ENCODE results near the gene PRR36. TPM values are rescaled to one million over a fixed set of nuclear protein-coding genes. Genes with fewer than 3 reads are reported as not detected.
"Not testable (repeated sequence)": the region's sequence is repeated elsewhere in the genome, so short reads cannot be mapped to it uniquely, and the experiment has no call there.

Gene PRR36
- total and polyA plus RNA-seq, 4 experiments from 2014 or later, result 0.06 to 0.36 (median 0.29) TPM; not detected in 1

DNA sequence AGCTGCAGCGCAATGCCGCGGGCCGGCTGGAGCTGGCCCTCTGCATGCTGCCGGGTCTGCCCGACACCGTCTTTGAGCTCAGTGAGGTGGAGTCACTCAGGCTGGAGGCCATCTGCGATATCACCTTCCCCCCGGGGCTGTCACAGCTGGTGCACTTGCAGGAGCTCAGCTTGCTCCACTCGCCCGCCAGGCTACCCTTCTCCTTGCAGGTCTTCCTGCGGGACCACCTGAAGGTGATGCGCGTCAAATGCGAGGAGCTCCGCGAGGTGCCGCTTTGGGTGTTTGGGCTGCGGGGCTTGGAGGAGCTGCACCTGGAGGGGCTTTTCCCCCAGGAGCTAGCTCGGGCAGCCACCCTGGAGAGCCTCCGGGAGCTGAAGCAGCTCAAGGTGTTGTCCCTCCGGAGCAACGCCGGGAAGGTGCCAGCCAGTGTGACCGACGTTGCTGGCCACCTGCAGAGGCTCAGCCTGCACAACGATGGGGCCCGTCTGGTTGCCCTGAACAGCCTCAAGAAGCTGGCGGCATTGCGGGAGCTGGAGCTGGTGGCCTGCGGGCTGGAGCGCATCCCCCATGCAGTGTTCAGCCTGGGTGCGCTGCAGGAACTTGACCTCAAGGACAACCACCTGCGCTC lies 25.7 kb upstream of the PRR36 start:
- no peak overlapping the region for H3K27ac ChIP-seq (ENCODE audit: low read depth, low read length)
- no peaks in the 10 kb centered on the region for H3K9me3 ChIP-seq (ENCODE audit: control insufficient read depth in 1 of 2, low read length in 2 of 2)
- H3K27me3 ChIP-seq (ENCODE audit: insufficient read depth, low read length), result no peaks in the 10 kb centered on the region
- H3K4me1 ChIP-seq (ENCODE audit: insufficient read depth, low read length), result peaks cover 15% of the 10 kb centered on the region
- intact Hi-C loops (cut with micrococcal nuclease), result no loop called here
- ChIA-PET CTCF (ENCODE audit: partially characterized antibody) (interaction anchor here (1.7 to 2.6 kb wide), 2 partner anchors 30 to 44 kb away, joined by 4 to 10 read pairs; partner anchors contain the start of gene TIMM44), POLR2A (ENCODE audit: partially characterized antibody) (interaction anchor here (0.5 to 1.8 kb wide), 3 partner anchors 13 to 44 kb away, joined by 3 to 5 read pairs (median 4); partner anchors contain the start of gene TIMM44)
- Mint-ChIP-seq H3K27me3 (peaks cover 5 to 6% of the 10 kb centered on the region in 2 donors), H3K4me1 (peaks cover 9 to 21% (median 15%) of the 10 kb centered on the region in 4 donors), H3K36me3 (peaks cover 0 to 11% of the 10 kb centered on the region in 2 donors), H3K4me3 (no peak overlapping the region), H3K9me3 (peaks cover 0 to 5% (median 1%) of the 10 kb centered on the region in 8 donors), H3K27ac (no peak overlapping the region)
- no peaks in the 10 kb centered on the region for H3K36me3 ChIP-seq (ENCODE audit: insufficient read depth, low read length)
- H3K4me3 ChIP-seq (ENCODE audit: low read length in 2 of 2), result no peak overlapping the region
- DNase-seq, result no peak

DNA sequence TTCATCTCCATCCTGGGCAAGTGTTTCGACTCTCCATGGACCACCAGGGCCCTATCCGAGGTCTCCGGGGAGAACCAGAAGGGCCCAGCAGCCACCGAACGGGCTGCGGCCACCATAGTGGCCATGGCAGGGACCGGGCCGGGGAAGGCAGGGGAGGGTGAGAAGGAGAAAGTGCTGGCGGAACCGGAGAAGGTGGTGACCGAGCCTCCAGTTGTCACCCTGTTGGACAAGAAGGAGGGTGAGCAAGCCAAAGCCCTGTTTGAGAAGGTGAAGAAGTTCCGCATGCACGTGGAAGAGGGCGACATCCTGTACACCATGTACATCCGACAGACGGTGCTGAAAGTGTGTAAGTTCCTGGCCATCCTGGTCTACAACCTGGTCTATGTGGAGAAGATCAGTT lies 24.8 kb upstream of the PRR36 start:
- H3K36me3 ChIP-seq (ENCODE audit: insufficient read depth, low read length), result no peaks in the 10 kb centered on the region
- Mint-ChIP-seq H3K27me3 (peaks cover 8% of the 10 kb centered on the region in 2 donors), H3K4me3 (no peak overlapping the region), H3K27ac (no peak overlapping the region), H3K4me1 (peaks cover 5 to 14% (median 9%) of the 10 kb centered on the region in 4 donors), H3K9me3 (peaks cover 0 to 5% (median 1%) of the 10 kb centered on the region in 8 donors), H3K36me3 (peaks cover 0 to 4% of the 10 kb centered on the region in 2 donors)
- peaks cover 9% of the 10 kb centered on the region for H3K4me1 ChIP-seq (ENCODE audit: insufficient read depth, low read length)
- no peaks in the 10 kb centered on the region for H3K27me3 ChIP-seq (ENCODE audit: insufficient read depth, low read length)
- no peak overlapping the region for H3K27ac ChIP-seq (ENCODE audit: low read depth, low read length)
- ChIA-PET POLR2A (ENCODE audit: partially characterized antibody) (interaction anchor here (1.3 to 1.8 kb wide), 2 partner anchors 30 to 45 kb away, joined by 4 to 5 read pairs; partner anchors contain the start of gene TIMM44), CTCF (ENCODE audit: partially characterized antibody) (interaction anchor here (1.7 kb wide), 1 partner anchor 29 kb away, joined by 4 read pairs; no protein-coding TSS in a partner anchor)
- DNase-seq, result no peak
- intact Hi-C loops (cut with micrococcal nuclease), result no loop called here
- H3K9me3 ChIP-seq (ENCODE audit: control insufficient read depth in 1 of 2, low read length in 2 of 2), result no peaks in the 10 kb centered on the region
- no peak overlapping the region for H3K4me3 ChIP-seq (ENCODE audit: low read length in 2 of 2)

DNA sequence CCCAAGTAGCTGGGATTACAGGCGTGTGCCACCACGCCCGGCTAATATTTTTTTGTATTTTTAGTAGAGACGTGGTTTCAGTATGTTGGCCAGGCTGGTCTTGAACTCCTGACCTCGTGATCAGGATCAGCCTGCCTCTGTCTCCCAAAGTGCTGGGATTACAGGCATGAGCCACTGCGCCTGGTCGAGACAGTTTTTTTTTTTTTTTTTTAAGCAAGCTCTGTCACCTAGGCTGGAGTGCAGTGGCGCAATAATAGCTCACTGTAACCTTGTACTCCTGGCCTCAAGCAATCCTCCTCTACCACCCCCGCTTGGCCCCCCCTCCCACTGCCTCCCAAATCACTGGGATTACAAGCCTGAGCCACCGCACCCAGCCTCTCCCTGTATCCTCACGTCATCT lies 23.1 kb upstream of the PRR36 start:
- Histone ChIP-seq H3K36me3 (ENCODE audit: insufficient read depth, low read length) (no peaks in the 10 kb centered on the region), H3K27ac (ENCODE audit: low read depth, low read length) (no peak overlapping the region), H3K9me3 (ENCODE audit: control insufficient read depth in 1 of 2, low read length in 2 of 2) (no peaks in the 10 kb centered on the region), H3K4me3 (ENCODE audit: low read length in 2 of 2) (no peak overlapping the region), H3K27me3 (ENCODE audit: insufficient read depth, low read length) (no peaks in the 10 kb centered on the region), H3K4me1 (ENCODE audit: insufficient read depth, low read length) (no peaks in the 10 kb centered on the region)
- Mint-ChIP-seq H3K4me1 (no peaks in the 10 kb centered on the region), H3K4me3 (no peak overlapping the region), H3K9me3 (no peaks in the 10 kb centered on the region), H3K27me3 (peaks cover 5 to 6% of the 10 kb centered on the region in 2 donors), H3K27ac (no peak overlapping the region), H3K36me3 (no peaks in the 10 kb centered on the region)
- no peak for DNase-seq
- POLR2A ChIA-PET (ENCODE audit: partially characterized antibody), result no interaction called here
- intact Hi-C loops (cut with micrococcal nuclease), result no loop called here
- CTCF ChIA-PET (ENCODE audit: partially characterized antibody), result interaction anchor here (1.8 kb wide), 1 partner anchor 28 kb away, joined by 7 read pairs; no protein-coding TSS in a partner anchor

DNA sequence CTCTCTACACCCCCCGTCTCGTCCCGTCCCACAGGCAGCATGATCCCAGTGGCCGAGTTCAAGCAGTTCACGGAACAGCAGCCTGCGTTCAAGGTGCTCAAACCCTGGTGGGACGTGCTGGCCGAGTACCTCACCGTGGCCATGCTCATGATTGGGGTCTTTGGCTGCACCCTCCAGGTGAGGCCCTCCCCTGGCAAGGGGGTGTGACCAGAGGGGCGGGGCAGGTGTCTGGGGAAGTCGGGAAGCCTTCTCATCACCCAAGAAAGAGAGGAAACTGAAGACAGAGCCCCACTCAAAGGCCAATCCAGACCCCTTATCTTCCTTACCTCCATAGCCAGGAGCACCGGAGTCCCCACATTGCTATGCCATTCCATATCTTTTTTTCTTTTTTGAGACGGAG lies 21.4 kb upstream of the PRR36 start:
- ChIA-PET CTCF (ENCODE audit: partially characterized antibody) (no interaction called here), POLR2A (ENCODE audit: partially characterized antibody) (no interaction called here)
- Histone ChIP-seq H3K9me3 (ENCODE audit: control insufficient read depth in 1 of 2, low read length in 2 of 2) (no peaks in the 10 kb centered on the region), H3K4me1 (ENCODE audit: insufficient read depth, low read length) (no peaks in the 10 kb centered on the region), H3K27me3 (ENCODE audit: insufficient read depth, low read length) (no peaks in the 10 kb centered on the region), H3K27ac (ENCODE audit: low read depth, low read length) (no peak overlapping the region), H3K36me3 (ENCODE audit: insufficient read depth, low read length) (no peaks in the 10 kb centered on the region), H3K4me3 (ENCODE audit: low read length in 2 of 2) (no peak overlapping the region)
- Mint-ChIP-seq H3K27ac (no peak overlapping the region), H3K27me3 (peaks cover 7 to 10% of the 10 kb centered on the region in 2 donors), H3K4me1 (no peaks in the 10 kb centered on the region), H3K9me3 (no peaks in the 10 kb centered on the region), H3K4me3 (no peak overlapping the region), H3K36me3 (no peaks in the 10 kb centered on the region)
- intact Hi-C loops (cut with micrococcal nuclease), result no loop called here
- no peak for DNase-seq

DNA sequence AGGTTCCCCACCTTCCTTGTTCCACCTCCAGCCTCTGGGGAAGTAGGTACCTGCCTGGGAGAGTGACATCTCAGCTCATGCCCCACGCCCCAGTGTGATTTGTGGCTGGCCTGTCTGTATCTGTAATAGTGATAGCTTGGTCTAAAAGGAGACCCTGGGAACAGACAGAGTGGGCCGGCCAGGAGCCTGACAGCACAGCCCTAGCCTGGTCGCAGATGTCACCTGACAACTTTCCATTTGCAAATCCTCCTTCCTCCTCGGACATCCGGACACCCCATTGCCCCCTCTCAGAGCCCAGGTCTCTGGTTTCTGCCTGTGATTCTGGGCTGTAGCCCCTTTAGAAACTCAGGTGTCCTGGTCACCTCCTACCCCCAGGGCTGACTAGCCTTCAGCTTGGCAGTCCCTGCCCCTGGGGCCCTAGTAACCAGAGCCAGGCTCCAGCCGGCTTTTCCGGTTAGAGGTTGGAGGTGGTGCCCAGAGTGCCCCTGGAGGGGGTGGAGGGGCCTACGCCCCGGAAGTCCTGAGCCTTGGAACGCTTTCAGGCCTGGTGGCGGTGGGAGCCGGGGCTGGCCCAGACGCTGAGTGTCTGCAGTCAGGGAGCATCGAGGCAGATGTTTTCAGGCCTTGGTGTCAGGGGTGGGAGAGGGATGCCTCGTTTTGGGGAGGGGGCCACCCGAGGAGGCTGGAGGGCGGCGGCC lies 20.6 kb upstream of the PRR36 start:
- POLR2A ChIA-PET (ENCODE audit: partially characterized antibody), result no interaction called here
- no peak overlapping the region for H3K4me3 Mint-ChIP-seq

DNA sequence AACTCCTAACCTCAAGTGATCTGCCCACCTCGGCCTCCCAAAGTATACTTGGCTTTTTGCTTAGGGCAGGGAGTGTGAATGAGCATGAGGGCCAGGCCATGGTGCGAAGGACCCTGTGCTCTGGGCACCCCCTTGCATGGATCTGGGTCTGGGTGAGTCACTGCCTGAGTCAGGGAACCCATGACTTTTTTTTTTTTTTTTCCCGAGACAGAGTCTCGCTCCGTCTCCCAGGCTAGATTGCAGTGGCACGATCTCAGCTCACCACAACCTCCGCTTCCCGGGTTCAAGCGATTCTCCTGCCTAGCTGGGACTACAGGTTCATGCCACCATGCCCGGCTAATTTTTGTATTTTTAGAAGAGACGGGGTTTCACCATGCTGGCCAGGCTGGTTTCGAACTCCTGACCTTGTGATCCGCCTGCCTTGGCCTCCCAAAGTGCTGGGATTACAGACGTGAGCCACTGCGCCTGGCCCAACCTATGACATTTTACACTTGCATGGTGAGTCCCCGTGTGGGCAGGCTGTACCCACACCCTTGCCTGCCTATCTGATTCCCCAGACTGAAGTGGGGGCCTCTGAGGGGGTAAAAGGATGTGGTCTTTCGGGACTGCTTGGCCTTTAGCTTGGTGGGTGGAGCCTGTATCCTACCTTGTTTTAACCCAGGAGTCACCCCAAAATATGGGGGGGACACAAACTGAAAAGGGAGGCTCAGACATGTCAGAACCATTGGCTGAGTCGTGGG lies 19.3 kb upstream of the PRR36 start:
- H3K9me3 Mint-ChIP-seq; H3K27ac Mint-ChIP-seq; H3K4me3 ChIP-seq (ENCODE audit: low read length in 2 of 2); POLR2A ChIA-PET (ENCODE audit: partially characterized antibody); H3K4me1 Mint-ChIP-seq; H3K4me1 ChIP-seq (ENCODE audit: insufficient read depth, low read length); H3K9me3 ChIP-seq (ENCODE audit: control insufficient read depth in 1 of 2, low read length in 2 of 2); DNase-seq; H3K4me3 Mint-ChIP-seq; H3K36me3 ChIP-seq (ENCODE audit: insufficient read depth, low read length); intact Hi-C loops (cut with micrococcal nuclease); H3K36me3 Mint-ChIP-seq; H3K27me3 ChIP-seq (ENCODE audit: insufficient read depth, low read length); H3K27ac ChIP-seq (ENCODE audit: low read depth, low read length): not testable (repeated sequence)
- peaks cover 9 to 13% of the 10 kb centered on the region in 2 donors for H3K27me3 Mint-ChIP-seq
- CTCF ChIA-PET (ENCODE audit: partially characterized antibody), result interaction anchor here (0.6 kb wide), 1 partner anchor 8 kb away, joined by 4 read pairs; no protein-coding TSS in a partner anchor

More for the DNA sequence above, 20.6 kb upstream of the PRR36 start:
- Histone ChIP-seq H3K36me3 (ENCODE audit: insufficient read depth, low read length) (no peaks in the 10 kb centered on the region), H3K27me3 (ENCODE audit: insufficient read depth, low read length) (no peaks in the 10 kb centered on the region), H3K9me3 (ENCODE audit: control insufficient read depth in 1 of 2, low read length in 2 of 2) (no peaks in the 10 kb centered on the region), H3K4me1 (ENCODE audit: insufficient read depth, low read length) (no peaks in the 10 kb centered on the region), H3K27ac (ENCODE audit: low read depth, low read length) (no peak overlapping the region), H3K4me3 (ENCODE audit: low read length in 2 of 2) (no peak overlapping the region)
- peaks cover 10 to 11% of the 10 kb centered on the region in 2 donors for H3K27me3 Mint-ChIP-seq
- no peaks in the 10 kb centered on the region for H3K9me3 Mint-ChIP-seq
- intact Hi-C loops (cut with micrococcal nuclease), result no loop called here
- no peak for DNase-seq
- H3K27ac Mint-ChIP-seq, result no peak overlapping the region
- CTCF ChIA-PET (ENCODE audit: partially characterized antibody), result no interaction called here
- no peaks in the 10 kb centered on the region for H3K36me3 Mint-ChIP-seq
- H3K4me1 Mint-ChIP-seq, result no peaks in the 10 kb centered on the region

DNA sequence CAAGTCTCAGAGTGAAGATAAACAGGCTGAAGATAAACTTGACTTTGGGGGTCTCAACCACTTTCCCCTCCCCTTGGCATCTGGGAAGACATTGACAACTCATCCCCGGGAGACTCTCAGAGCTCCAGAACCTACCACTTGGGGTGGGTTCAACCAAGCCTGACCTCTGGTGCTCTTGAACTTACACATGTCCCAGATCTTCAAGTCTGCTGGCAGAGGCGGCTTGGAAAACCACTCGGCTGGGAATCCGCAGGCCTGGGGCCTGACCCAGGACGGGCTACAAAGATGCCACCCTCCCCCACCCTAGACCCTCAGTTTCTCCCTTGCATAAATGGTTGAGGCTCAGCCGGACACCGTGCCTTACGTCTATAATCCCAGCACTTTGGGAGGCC lies 14.6 kb upstream of the PRR36 start:
- H3K9me3 Mint-ChIP-seq, result no peaks in the 10 kb centered on the region
- DNase-seq, result no peak
- H3K36me3 Mint-ChIP-seq, result no peaks in the 10 kb centered on the region
- Histone ChIP-seq H3K36me3 (ENCODE audit: insufficient read depth, low read length) (no peaks in the 10 kb centered on the region), H3K27me3 (ENCODE audit: insufficient read depth, low read length) (no peaks in the 10 kb centered on the region), H3K4me3 (ENCODE audit: low read length in 2 of 2) (no peak overlapping the region), H3K9me3 (ENCODE audit: control insufficient read depth in 1 of 2, low read length in 2 of 2) (no peaks in the 10 kb centered on the region), H3K27ac (ENCODE audit: low read depth, low read length) (no peak overlapping the region), H3K4me1 (ENCODE audit: insufficient read depth, low read length) (no peaks in the 10 kb centered on the region)
- intact Hi-C loops (cut with micrococcal nuclease), result no loop called here
- ChIA-PET CTCF (ENCODE audit: partially characterized antibody) (interaction anchor here (0.7 kb wide), 1 partner anchor 579 kb away, joined by 3 read pairs; no protein-coding TSS in a partner anchor), POLR2A (ENCODE audit: partially characterized antibody) (interaction anchor here (0.6 kb wide), 1 partner anchor 1603 kb away, joined by 4 read pairs; no protein-coding TSS in a partner anchor)
- H3K27me3 Mint-ChIP-seq, result peaks cover 5 to 6% of the 10 kb centered on the region in 2 donors
- no peaks in the 10 kb centered on the region for H3K4me1 Mint-ChIP-seq
- H3K27ac Mint-ChIP-seq, result no peak overlapping the region
- no peak overlapping the region for H3K4me3 Mint-ChIP-seq
